Thyroid gland (tissue), 4 donors: ENCODE data around the gene OLFM2. TPM values are rescaled to one million over a fixed set of nuclear protein-coding genes. Genes with fewer than 3 reads are reported as not detected.

Experiments
- DNase-seq, 2 donors: peaks; one replicate each; pipeline ENCODE4 v3.0.0-alpha.2; 2019
- H3K27ac ChIP-seq, 3 donors: fragments of 200-600 bp; sonication (generic); 1 replicate in 2 of 3; 2 replicates in 1 of 3; pipeline ENCODE4 v1.5.1; 2016 to 2019; ENCODE audit warnings: mild to moderate bottlenecking in 1 of 3, moderate library complexity in 1 of 3
- H3K27me3 ChIP-seq: fragments of 200-600 bp; sonication (generic); one replicate; pipeline ENCODE4 v1.5.1; 2019
- H3K36me3 ChIP-seq, 2 donors: fragments of 200-600 bp; sonication (generic); one replicate each; pipeline ENCODE4 v1.5.1; 2016 to 2019
- H3K4me1 ChIP-seq, 2 donors: fragments of 200-600 bp; sonication (generic); one replicate each; pipeline ENCODE4 v1.5.1; 2017 to 2019
- H3K4me3 ChIP-seq, 3 donors: fragments of 200-600 bp; sonication (generic); replicated peaks in 1 of 3; 1 replicate in 2 of 3; 2 replicates in 1 of 3; pipeline ENCODE4 v1.5.1; 2016; ENCODE audit warnings: mild to moderate bottlenecking in 1 of 3
- H3K9me3 ChIP-seq: fragments of 200-600 bp; sonication (generic); one replicate; pipeline ENCODE4 v1.5.1; 2017
- POLR2A ChIP-seq, 2 donors: fragments of 450-650 bp; IDR thresholded peaks; one replicate each; pipeline ENCODE4 v1.6.1; 2017; ENCODE audit warnings: antibody characterized with exemption in 2 of 2, mild to moderate bottlenecking in 2 of 2, moderate library complexity in 1 of 2
- WGBS, 2 donors: methylation state at CpG; one replicate each; pipeline ENCODE4 v1.1.5; 2017; 5-methylcytosine and 5-hydroxymethylcytosine counted together
- intact Hi-C: fragments of 100-400 bp; cut with DNase I; formaldehyde crosslinking; loops from one replicate; pipeline ENCODE4 v1.15.1; 2023
- total RNA-seq, 4 donors: library from RNA; depleted of rRNA; stranded (reverse); fragments of >200 nt; gene quantifications; one replicate each; pipeline ENCODE4 v1.2.3, GENCODE V29; 2016
- TF ChIP-seq, protein P1 (sequence below), 6 experiments: fragments of 200-600 bp in 3 of 6; fragments of 450-650 bp in 3 of 6; sonication (generic) in 3 of 6; IDR thresholded peaks; one replicate each; pipeline ENCODE4 v1.5.1; 2016 to 2019; ENCODE audit warnings: antibody characterized with exemption in 6 of 6, mild to moderate bottlenecking in 2 of 6, inconsistent platforms in 1 of 6, moderate library complexity in 1 of 6

The OLFM2 gene
- total RNA-seq, 4 donors from 2014 or later = 19.5 to 42.7 (median 37.8) TPM

DNA sequence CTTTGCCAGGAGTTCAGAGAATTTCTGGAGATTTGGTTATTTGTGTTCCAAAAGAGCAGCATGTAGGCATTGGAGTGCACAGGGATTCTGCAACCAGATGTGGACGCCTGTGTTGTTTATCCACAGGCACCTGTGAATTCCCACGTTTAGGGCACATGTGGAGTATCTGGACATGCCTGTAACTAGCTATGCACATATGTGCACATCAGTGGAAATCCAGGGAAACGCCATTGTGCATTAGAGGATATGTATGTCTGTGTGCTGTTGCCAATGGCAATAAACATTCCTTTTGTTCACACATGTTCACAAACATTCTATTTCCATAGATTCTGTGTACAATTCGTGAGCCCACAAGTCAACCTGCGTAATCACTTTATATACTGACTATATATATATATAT, 34.7 kb downstream of the OLFM2 start:
- Histone ChIP-seq H3K27ac (no peak overlapping the region), H3K4me3 (no peak overlapping the region), H3K36me3 (no peaks in the 10 kb centered on the region), H3K27me3 (no peaks in the 10 kb centered on the region), H3K4me1 (no peaks in the 10 kb centered on the region), H3K9me3 (no peaks in the 10 kb centered on the region)
- no peak for DNase-seq
- 76 to 89% methylated on average over 5 of the region's 5 CpGs for WGBS, 2 donors
- TF ChIP-seq, protein P1, sequence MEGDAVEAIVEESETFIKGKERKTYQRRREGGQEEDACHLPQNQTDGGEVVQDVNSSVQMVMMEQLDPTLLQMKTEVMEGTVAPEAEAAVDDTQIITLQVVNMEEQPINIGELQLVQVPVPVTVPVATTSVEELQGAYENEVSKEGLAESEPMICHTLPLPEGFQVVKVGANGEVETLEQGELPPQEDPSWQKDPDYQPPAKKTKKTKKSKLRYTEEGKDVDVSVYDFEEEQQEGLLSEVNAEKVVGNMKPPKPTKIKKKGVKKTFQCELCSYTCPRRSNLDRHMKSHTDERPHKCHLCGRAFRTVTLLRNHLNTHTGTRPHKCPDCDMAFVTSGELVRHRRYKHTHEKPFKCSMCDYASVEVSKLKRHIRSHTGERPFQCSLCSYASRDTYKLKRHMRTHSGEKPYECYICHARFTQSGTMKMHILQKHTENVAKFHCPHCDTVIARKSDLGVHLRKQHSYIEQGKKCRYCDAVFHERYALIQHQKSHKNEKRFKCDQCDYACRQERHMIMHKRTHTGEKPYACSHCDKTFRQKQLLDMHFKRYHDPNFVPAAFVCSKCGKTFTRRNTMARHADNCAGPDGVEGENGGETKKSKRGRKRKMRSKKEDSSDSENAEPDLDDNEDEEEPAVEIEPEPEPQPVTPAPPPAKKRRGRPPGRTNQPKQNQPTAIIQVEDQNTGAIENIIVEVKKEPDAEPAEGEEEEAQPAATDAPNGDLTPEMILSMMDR (IDR thresholded peaks at IDR 0.05) = no peak
- TF ChIP-seq POLR2A (IDR thresholded peaks at IDR 0.05) = no peak
- intact Hi-C loops = no loop called here

DNA sequence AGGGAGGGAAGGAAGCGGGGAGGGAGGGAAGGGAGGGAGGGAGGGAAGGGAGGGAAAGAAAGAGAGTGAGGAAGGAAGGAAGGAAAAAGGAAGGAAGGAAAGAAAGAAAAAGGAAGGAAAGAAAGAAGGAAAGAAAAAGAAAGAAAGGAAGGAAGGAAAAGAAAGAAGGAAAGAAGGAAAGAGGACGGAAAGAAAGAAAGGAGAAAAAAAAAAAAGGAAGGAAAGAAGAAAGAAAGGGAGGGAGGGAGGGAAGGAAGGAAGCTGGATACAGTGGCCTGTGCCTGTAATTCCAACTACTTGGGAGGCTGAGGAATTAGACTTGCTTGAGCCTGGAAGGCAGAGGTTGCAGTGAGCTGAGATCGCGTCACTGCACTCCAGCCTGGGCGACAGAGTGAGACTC, 35.3 kb downstream of the OLFM2 start:
- no peak overlapping the region for H3K27ac ChIP-seq
- intact Hi-C loops = no loop called here
- no peaks in the 10 kb centered on the region for H3K4me1 ChIP-seq
- no peak for TF ChIP-seq POLR2A (IDR thresholded peaks at IDR 0.05)
- TF ChIP-seq, protein P1 (IDR thresholded peaks at IDR 0.05) = no peak
- H3K27me3 ChIP-seq = no peaks in the 10 kb centered on the region
- no peaks in the 10 kb centered on the region for H3K36me3 ChIP-seq
- H3K9me3 ChIP-seq = no peaks in the 10 kb centered on the region
- 71 to 82% methylated on average over 5 of the region's 5 CpGs for WGBS, 2 donors
- H3K4me3 ChIP-seq = no peak overlapping the region
- no peak for DNase-seq

DNA sequence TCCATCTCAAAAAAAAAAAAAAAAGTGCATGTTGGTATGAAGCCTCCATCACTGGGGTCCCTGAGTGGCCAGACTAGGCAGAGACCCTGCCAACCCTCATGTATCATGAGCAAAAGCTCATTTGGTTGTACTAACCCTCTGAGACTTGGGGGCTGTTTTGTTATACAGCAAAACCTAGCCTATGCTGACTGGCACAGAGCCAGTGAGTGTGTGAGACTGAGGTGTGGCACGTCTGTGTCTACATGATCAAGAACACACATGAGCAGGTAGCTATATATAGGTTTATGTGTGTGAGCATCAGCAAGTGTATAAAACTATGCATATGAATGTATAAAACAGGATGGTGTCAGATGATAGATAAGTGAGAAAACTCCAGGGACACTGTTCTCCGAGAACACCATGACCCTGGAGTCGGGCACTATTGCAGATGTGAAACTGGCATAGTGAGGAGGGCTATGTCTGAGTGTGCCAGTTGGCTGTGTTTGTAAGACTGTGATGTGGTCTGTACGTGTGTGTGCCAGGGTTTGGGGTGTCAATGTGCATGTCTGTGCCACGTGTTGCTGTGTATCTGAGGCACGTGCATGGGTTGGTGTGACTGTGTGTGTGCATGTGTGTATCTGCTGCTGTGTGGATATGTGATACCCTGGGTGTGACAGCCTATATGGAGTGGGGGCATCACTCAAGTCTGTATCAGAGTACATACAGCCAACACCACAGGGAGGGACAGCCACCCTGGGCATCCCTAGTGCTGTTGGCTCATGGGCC, 44.5 kb downstream of the OLFM2 start:
- no peaks in the 10 kb centered on the region for H3K9me3 ChIP-seq
- H3K4me3 ChIP-seq = no peak overlapping the region
- no peaks in the 10 kb centered on the region for H3K4me1 ChIP-seq
- H3K27me3 ChIP-seq = no peaks in the 10 kb centered on the region
- no peak for DNase-seq
- no peak overlapping the region for H3K27ac ChIP-seq
- no peaks in the 10 kb centered on the region for H3K36me3 ChIP-seq
- no peak for TF ChIP-seq POLR2A (IDR thresholded peaks at IDR 0.05)
- TF ChIP-seq, protein P1 (IDR thresholded peaks at IDR 0.05) = no peak
- 64 to 76% methylated on average over 6 of the region's 6 CpGs for WGBS, 2 donors
- intact Hi-C loops = no loop called here

DNA sequence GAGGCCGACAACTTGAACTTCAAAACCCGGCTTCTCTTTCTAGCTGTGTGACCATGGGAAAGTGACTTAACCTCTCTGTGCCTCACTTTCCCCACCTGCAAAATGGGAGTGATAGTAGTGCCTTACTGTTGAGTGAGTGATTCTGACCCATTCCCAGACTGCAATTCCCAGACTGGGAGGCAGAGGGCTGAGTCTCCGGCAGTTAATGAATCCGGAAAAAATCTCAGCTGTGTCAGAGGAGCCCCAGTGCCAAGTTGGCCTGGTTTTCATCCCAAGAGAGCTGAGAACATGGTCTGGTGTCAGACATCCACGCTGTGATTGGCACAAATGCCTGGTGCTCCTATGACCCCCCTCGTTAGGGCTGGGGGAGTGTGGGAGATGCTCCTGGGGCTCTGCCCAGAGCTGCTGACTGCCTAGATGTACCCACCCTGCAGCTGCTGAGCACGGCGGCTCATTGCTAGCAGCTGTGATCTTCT, 51.2 kb downstream of the OLFM2 start:
- 58 to 67% methylated on average over 4 to 7 of the region's 8 CpGs for WGBS, 2 donors
- no peaks in the 10 kb centered on the region for H3K27me3 ChIP-seq

DNA sequence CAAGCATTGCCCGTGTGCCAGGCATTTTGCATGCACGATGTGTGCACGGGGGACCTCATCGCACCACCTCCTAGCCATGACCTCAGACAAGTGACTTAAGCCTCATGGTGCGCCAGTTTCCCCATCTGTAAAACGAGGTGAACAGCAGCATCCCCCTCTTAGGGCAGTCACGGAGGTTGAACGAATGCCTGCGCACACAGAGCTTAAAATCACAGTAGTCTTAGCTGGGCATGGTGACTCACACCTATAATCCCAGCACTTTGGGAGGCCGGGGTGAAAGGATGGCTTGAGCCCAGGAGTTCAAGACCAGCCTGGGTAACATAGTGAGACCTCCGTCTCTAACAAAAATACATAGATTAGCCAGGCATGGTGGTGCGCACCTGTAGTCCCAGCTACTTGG, 52.6 kb downstream of the OLFM2 start:
- H3K27ac ChIP-seq = no peak overlapping the region
- H3K27me3 ChIP-seq = no peaks in the 10 kb centered on the region
- no peaks in the 10 kb centered on the region for H3K4me1 ChIP-seq
- TF ChIP-seq POLR2A (IDR thresholded peaks at IDR 0.05) = no peak
- TF ChIP-seq, protein P1 (IDR thresholded peaks at IDR 0.05) = no peak
- H3K36me3 ChIP-seq = no peaks in the 10 kb centered on the region
- no peak overlapping the region for H3K4me3 ChIP-seq
- intact Hi-C loops = no loop called here
- no peak for DNase-seq
- WGBS, 2 donors = 69 to 88% methylated on average over 6 to 12 of the region's 12 CpGs
- no peaks in the 10 kb centered on the region for H3K9me3 ChIP-seq

More for the DNA sequence above, 51.2 kb downstream of the OLFM2 start:
- no peak for DNase-seq
- no peaks in the 10 kb centered on the region for H3K4me1 ChIP-seq
- no peak overlapping the region for H3K27ac ChIP-seq
- H3K4me3 ChIP-seq = no peak overlapping the region
- H3K36me3 ChIP-seq = no peaks in the 10 kb centered on the region
- intact Hi-C loops = no loop called here
- no peaks in the 10 kb centered on the region for H3K9me3 ChIP-seq
- TF ChIP-seq, protein P1 (IDR thresholded peaks at IDR 0.05) = no peak
- no peak for TF ChIP-seq POLR2A (IDR thresholded peaks at IDR 0.05)
